WTC11 (cell line): ENCODE data around the gene ARAP2. TPM values are rescaled to one million over a fixed set of nuclear protein-coding genes. Genes with fewer than 3 reads are reported as not detected.

Source experiments
- ATAC-seq: fragments of 200-7000 bp; cut with Tn5 transposase; 2 replicates; pipeline ENCODE4 v1.10.0; 2021; ENCODE audit warnings: mild to moderate bottlenecking, moderate library complexity
- CTCF ChIA-PET: fragments of 300-600 bp; sonication (Branson Sonifier 250); formaldehyde crosslinking; loops from one replicate; lab custom pipeline; 2021; ENCODE audit warnings: antibody characterized with exemption; lab: Charles Lee
- POLR2A ChIA-PET: fragments of 350-600 bp; sonication (Branson Sonifier 250); formaldehyde crosslinking; loops from one replicate; lab custom pipeline; 2021; ENCODE audit warnings: antibody characterized with exemption; lab: Charles Lee
- DNase-seq: peaks from one replicate; pipeline ENCODE4 v3.0.0; 2021; ENCODE audit warnings: low spot score
- H3K27ac Mint-ChIP-seq: 2 replicates; pipeline ENCODE4 v1.8.0; 2021; ENCODE audit warnings: mixed read lengths
- H3K27me3 Mint-ChIP-seq: 2 replicates; pipeline ENCODE4 v1.8.0; 2021; ENCODE audit warnings: low read depth, mild to moderate bottlenecking, moderate library complexity, mixed read lengths
- H3K36me3 Mint-ChIP-seq: 2 replicates; pipeline ENCODE4 v1.8.0; 2021; ENCODE audit warnings: mixed read lengths
- H3K4me1 Mint-ChIP-seq: 2 replicates; pipeline ENCODE4 v1.8.0; 2022; ENCODE audit warnings: mixed read lengths
- H3K4me3 Mint-ChIP-seq: 2 replicates; pipeline ENCODE4 v1.8.0; 2021; ENCODE audit warnings: mild to moderate bottlenecking, moderate library complexity, mixed read lengths
- H3K9me3 Mint-ChIP-seq: 2 replicates; pipeline ENCODE4 v1.8.0; 2021; ENCODE audit warnings: mixed read lengths
- ARID4B ChIP-seq: sonication (generic); formaldehyde crosslinking; IDR thresholded peaks from 2 replicates; pipeline ENCODE4 v1.8.0; 2023; ENCODE audit warnings: missing genetic modification reagents, mild to moderate bottlenecking, borderline replicate concordance
- CREB1 ChIP-seq: sonication (generic); formaldehyde crosslinking; IDR thresholded peaks from 2 replicates; pipeline ENCODE4 v1.8.0; 2023; ENCODE audit warnings: mild to moderate bottlenecking, missing genetic modification reagents
- FOXJ3 ChIP-seq: sonication (generic); formaldehyde crosslinking; IDR thresholded peaks from 2 replicates; pipeline ENCODE4 v1.9.0; 2021; ENCODE audit warnings: missing genetic modification reagents, mild to moderate bottlenecking, borderline replicate concordance
- GTF2I ChIP-seq: fragments of 250-450 bp; sonication (Bioruptor Pico); conservative IDR thresholded peaks from 2 replicates; pipeline ENCODE4 v1.4.0; 2021; ENCODE audit warnings: mild to moderate bottlenecking
- MAX ChIP-seq: sonication (generic); formaldehyde crosslinking; IDR thresholded peaks from 2 replicates; pipeline ENCODE4 v1.8.0; 2022; ENCODE audit warnings: mild to moderate bottlenecking, missing genetic modification reagents
- MLX ChIP-seq: sonication (generic); formaldehyde crosslinking; IDR thresholded peaks from 2 replicates; pipeline ENCODE4 v1.8.1; 2023; ENCODE audit warnings: mild to moderate bottlenecking, missing genetic modification reagents, moderate library complexity
- MXD4 ChIP-seq: fragments of 250-450 bp; sonication (Bioruptor Pico); IDR thresholded peaks from 2 replicates; pipeline ENCODE4 v1.8.0; 2021; ENCODE audit warnings: mild to moderate bottlenecking, moderate library complexity, borderline replicate concordance
- NFYB ChIP-seq: sonication (generic); formaldehyde crosslinking; conservative IDR thresholded peaks from 2 replicates; pipeline ENCODE4 v1.8.0; 2022; ENCODE audit warnings: low read depth, missing genetic modification reagents
- NR2C2 ChIP-seq: sonication (generic); formaldehyde crosslinking; IDR thresholded peaks from 2 replicates; pipeline ENCODE4 v1.8.0; 2022; ENCODE audit warnings: mild to moderate bottlenecking, missing genetic modification reagents
- RELA ChIP-seq: sonication (generic); formaldehyde crosslinking; IDR thresholded peaks from 2 replicates; pipeline ENCODE4 v1.8.1; 2022; ENCODE audit warnings: missing genetic modification reagents, mild to moderate bottlenecking, borderline replicate concordance
- SMAD4 ChIP-seq: sonication (generic); formaldehyde crosslinking; IDR thresholded peaks from 2 replicates; pipeline ENCODE4 v1.8.0; 2022; ENCODE audit warnings: mild to moderate bottlenecking, missing genetic modification reagents
- ZBTB43 ChIP-seq: sonication (generic); formaldehyde crosslinking; IDR thresholded peaks from 2 replicates; pipeline ENCODE4 v1.8.1; 2023; ENCODE audit warnings: mild to moderate bottlenecking, missing genetic modification reagents
- ZNF138 ChIP-seq: sonication (generic); formaldehyde crosslinking; conservative IDR thresholded peaks from 2 replicates; pipeline ENCODE4 v1.8.1; 2022; ENCODE audit warnings: mild to moderate bottlenecking, moderate library complexity, missing genetic modification reagents
- ZNF416 ChIP-seq: fragments of 250-450 bp; sonication (Bioruptor Pico); IDR thresholded peaks from 2 replicates; pipeline ENCODE4 v1.9.0; 2021; ENCODE audit warnings: mild to moderate bottlenecking, inconsistent platforms
- total RNA-seq: library from RNA; stranded (reverse); gene quantifications from 3 replicates; pipeline ENCODE4 v1.2.3, GENCODE V29; 2021
- TF ChIP-seq, protein P1 (sequence below): sonication (generic); formaldehyde crosslinking; IDR thresholded peaks from 2 replicates; pipeline ENCODE4 v1.8.1; 2023; ENCODE audit warnings: mild to moderate bottlenecking, missing genetic modification reagents, moderate library complexity
- TF ChIP-seq, protein P2 (sequence below): sonication (generic); formaldehyde crosslinking; IDR thresholded peaks from 2 replicates; pipeline ENCODE4 v1.8.1; 2022; ENCODE audit warnings: mild to moderate bottlenecking, missing genetic modification reagents, moderate library complexity, borderline replicate concordance
- TF ChIP-seq, protein P3 (sequence below): sonication (generic); formaldehyde crosslinking; IDR thresholded peaks from 2 replicates; pipeline ENCODE4 v1.8.1; 2023; ENCODE audit warnings: mild to moderate bottlenecking, missing genetic modification reagents
- TF ChIP-seq, protein P4 (sequence below): sonication (generic); formaldehyde crosslinking; IDR thresholded peaks from 2 replicates; pipeline ENCODE4 v1.8.1; 2023; ENCODE audit warnings: mild to moderate bottlenecking, moderate library complexity, missing genetic modification reagents

The ARAP2 gene
- total RNA-seq, 1 experiment from 2014 or later, result 1.0 TPM

- POLR2A ChIA-PET, result no interaction called here
- DNase-seq (no peak), ATAC-seq (no peak)
- no peaks in the 10 kb centered on the region for H3K27me3 Mint-ChIP-seq
- H3K9me3 Mint-ChIP-seq, result no peaks in the 10 kb centered on the region
- no peaks in the 10 kb centered on the region for H3K4me1 Mint-ChIP-seq
- TF ChIP-seq ARID4B (CRISPR knock-in tag), result no peak
- TF ChIP-seq, protein P1, sequence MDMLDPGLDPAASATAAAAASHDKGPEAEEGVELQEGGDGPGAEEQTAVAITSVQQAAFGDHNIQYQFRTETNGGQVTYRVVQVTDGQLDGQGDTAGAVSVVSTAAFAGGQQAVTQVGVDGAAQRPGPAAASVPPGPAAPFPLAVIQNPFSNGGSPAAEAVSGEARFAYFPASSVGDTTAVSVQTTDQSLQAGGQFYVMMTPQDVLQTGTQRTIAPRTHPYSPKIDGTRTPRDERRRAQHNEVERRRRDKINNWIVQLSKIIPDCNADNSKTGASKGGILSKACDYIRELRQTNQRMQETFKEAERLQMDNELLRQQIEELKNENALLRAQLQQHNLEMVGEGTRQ (CRISPR knock-in tag), result no peak
- TF ChIP-seq FOXJ3 (CRISPR knock-in tag), result no peak
- TF ChIP-seq, protein P2, sequence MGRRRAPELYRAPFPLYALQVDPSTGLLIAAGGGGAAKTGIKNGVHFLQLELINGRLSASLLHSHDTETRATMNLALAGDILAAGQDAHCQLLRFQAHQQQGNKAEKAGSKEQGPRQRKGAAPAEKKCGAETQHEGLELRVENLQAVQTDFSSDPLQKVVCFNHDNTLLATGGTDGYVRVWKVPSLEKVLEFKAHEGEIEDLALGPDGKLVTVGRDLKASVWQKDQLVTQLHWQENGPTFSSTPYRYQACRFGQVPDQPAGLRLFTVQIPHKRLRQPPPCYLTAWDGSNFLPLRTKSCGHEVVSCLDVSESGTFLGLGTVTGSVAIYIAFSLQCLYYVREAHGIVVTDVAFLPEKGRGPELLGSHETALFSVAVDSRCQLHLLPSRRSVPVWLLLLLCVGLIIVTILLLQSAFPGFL, result no peak
- TF ChIP-seq, protein P3, sequence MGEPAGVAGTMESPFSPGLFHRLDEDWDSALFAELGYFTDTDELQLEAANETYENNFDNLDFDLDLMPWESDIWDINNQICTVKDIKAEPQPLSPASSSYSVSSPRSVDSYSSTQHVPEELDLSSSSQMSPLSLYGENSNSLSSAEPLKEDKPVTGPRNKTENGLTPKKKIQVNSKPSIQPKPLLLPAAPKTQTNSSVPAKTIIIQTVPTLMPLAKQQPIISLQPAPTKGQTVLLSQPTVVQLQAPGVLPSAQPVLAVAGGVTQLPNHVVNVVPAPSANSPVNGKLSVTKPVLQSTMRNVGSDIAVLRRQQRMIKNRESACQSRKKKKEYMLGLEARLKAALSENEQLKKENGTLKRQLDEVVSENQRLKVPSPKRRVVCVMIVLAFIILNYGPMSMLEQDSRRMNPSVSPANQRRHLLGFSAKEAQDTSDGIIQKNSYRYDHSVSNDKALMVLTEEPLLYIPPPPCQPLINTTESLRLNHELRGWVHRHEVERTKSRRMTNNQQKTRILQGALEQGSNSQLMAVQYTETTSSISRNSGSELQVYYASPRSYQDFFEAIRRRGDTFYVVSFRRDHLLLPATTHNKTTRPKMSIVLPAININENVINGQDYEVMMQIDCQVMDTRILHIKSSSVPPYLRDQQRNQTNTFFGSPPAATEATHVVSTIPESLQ (CRISPR knock-in tag), result no peak
- no peak for TF ChIP-seq RELA
- no peak for TF ChIP-seq NFYB (CRISPR knock-in tag)
- TF ChIP-seq SMAD4, result no peak
- H3K4me3 Mint-ChIP-seq, result no peak overlapping the region
- no peaks in the 10 kb centered on the region for H3K36me3 Mint-ChIP-seq
- no peak overlapping the region for H3K27ac Mint-ChIP-seq
- CTCF ChIA-PET, result no interaction called here
Measured at GRCh38 chr4:36286481-36286871, 42.2 kb upstream of the ARAP2 start.

DNA sequence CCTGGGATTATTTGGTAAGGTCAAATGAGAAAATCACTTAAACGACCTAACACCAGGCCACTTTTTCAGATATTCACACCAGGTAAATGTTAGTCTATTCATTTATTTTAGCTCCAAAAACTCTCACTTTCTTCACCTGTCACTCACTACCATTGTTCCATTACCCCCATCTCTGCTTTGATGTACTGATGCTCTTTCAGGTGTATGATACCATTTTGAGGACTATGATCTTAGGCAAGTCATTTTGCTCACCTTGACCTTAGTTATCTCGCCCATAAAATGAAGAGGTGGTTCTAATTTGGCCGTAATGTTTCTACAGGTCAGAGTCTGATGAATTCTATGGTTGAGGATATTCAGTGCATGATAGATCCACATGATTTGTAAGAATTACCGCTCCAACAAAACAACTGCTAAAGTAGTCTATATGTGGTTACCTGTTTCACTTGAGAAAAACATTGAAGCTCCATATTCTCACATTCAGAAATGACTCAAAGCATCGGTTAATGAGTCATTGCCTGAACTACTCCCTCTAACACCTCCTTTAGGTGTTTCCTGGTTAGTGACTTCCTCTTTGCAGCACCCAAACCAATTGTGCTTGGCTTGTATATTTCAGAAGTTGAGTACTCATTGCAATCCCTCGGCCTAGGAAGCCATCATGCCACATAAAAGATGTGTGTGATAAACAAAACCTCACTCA lies 41.6 kb upstream of the ARAP2 start:
- DNase-seq (no peak), ATAC-seq (no peak)
- no peak overlapping the region for H3K4me3 Mint-ChIP-seq
- ChIA-PET POLR2A (no interaction called here), CTCF (no interaction called here)
- H3K4me1 Mint-ChIP-seq, result no peaks in the 10 kb centered on the region
- H3K27ac Mint-ChIP-seq, result no peak overlapping the region
- H3K9me3 Mint-ChIP-seq, result no peaks in the 10 kb centered on the region
- H3K27me3 Mint-ChIP-seq, result no peaks in the 10 kb centered on the region
- H3K36me3 Mint-ChIP-seq, result no peaks in the 10 kb centered on the region
- TF ChIP-seq, protein P4, sequence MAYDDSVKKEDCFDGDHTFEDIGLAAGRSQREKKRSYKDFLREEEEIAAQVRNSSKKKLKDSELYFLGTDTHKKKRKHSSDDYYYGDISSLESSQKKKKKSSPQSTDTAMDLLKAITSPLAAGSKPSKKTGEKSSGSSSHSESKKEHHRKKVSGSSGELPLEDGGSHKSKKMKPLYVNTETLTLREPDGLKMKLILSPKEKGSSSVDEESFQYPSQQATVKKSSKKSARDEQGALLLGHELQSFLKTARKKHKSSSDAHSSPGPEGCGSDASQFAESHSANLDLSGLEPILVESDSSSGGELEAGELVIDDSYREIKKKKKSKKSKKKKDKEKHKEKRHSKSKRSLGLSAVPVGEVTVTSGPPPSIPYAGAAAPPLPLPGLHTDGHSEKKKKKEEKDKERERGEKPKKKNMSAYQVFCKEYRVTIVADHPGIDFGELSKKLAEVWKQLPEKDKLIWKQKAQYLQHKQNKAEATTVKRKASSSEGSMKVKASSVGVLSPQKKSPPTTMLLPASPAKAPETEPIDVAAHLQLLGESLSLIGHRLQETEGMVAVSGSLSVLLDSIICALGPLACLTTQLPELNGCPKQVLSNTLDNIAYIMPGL, result no peak
- TF ChIP-seq, protein P3 (CRISPR knock-in tag), result no peak
- no peak for TF ChIP-seq ZNF416 (CRISPR knock-in tag)
- no peak for TF ChIP-seq MLX (CRISPR knock-in tag)
- no peak for TF ChIP-seq MXD4
- TF ChIP-seq, protein P1 (CRISPR knock-in tag), result no peak
- TF ChIP-seq GTF2I (CRISPR knock-in tag), result no peak
- no peak for TF ChIP-seq CREB1 (CRISPR knock-in tag)
- no peak for TF ChIP-seq NR2C2
- no peak for TF ChIP-seq ZNF138 (CRISPR knock-in tag)
- TF ChIP-seq ZBTB43 (CRISPR knock-in tag), result no peak
- TF ChIP-seq MAX (CRISPR knock-in tag), result no peak
